Measurements from ENCODE around the gene LCP1.

- TF ChIP-seq EZH2phosphoT487 (IDR thresholded peaks at IDR 0.05; ENCODE audit: borderline replicate concordance, low read length) (no peak), CTCF (IDR thresholded peaks at IDR 0.05; ENCODE audit: low read depth, low read length, poor library complexity, severe bottlenecking) (no peak)
Measured at GRCh38 chr13:46076827-46077226, 105.2 kb downstream of the LCP1 start.

Measured in DOHH2 (cell line).